ENCODE results near the gene TMEM150C.
"Not testable (repeated sequence)": the region's sequence is repeated elsewhere in the genome, so short reads cannot be mapped to it uniquely, and the experiment has no call there.

The TMEM150C gene

DNA sequence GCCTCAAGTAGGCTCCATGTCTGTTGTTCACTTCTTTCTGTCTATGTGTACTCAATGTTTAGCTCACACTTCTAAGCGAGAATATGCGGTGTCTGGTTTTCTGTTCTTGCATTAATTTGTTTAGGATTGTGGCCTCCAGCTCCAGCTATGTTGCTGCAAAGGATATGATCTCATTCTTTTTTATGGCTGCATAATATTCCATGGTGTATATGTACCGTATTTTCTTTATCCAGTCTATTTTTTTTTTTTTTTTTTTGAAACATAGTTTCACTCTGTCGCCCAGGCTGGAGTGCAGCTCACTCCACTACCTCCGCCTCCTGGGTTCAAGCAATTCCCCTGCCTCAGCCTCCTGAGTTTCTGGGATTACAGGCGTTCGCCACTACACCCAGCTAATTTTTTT, 5.7 kb upstream of the TMEM150C start:
- no peak for DNase-seq

DNA sequence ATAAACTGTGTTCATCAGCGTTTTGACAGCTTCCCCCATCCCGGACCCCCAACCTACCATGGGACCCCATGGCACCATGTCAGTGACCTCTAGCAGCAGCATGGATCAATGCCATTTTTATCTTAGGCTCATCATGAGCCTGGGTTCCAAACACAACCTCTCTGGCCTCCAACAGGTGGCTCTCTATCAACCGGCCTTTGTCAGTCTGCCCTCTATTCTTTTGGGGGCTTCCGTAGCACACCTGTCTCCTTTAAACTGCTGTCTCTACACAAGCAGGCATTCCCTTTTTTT, 721 bp upstream of the TMEM150C start:
- DNase-seq: no peak

DNA sequence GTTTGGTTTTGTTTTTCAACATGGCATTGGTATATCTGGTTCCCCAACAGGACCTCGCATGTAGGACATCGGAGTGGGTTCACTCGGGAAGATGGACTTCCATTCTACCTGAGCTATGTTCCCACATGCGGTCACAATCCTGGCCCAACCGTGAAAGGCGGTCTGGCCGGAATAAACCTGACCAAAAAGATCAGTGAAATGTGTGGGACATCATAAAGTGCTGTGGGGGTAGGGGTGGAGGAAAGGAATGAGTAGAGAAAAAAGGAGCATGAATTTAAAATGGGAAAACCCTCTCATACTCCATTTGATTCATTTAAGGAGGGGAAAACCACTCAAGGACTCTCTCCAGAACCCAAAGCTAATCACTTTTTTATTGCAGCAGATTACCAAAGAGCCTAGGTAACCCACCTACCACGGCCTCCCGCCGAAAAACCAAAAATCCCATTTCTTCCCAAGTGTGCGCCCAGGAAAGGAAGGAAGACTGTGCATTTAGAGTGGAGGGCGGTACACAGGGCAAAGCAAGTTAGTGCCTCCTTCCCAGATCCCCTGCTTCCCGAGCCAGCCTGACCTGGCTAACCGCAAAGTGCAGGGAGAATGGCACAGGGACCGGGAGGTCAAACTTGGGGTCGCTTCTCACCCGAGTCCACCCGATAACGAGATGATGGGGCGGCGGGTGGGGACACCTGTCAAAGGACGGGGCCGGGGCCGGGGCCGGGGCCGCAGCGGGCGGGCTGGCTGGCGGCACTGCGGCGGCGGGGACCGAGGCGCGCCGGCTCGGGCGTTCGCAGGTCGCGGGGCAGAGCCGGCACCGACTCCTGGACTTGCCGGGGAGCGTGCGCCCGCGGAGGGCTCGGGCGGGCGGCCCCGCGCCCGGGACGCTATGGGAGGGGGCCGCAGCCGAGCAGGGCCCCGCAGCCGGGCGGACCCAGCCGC, 669 bp downstream of the TMEM150C start:
- DNase-seq: no peak

DNA sequence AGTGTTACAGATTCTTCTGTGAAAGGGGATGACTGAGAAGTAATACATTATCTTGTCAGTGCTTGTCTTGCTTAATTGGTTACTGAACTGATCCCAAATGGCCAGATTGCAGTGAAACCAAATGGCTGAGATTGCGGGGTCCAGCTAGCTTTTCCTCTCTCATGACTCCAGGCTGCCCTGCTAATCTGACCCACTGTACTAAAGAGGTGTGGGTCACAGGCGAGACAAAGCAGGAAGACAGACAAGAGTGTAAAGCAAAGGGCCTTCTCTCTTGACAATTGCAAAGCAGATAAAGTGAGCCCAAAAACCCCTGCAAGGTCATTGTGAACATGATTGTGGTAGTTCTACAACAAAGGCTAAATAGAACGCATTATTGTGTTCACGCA, 2.1 kb downstream of the TMEM150C start:
- no peak for DNase-seq

DNA sequence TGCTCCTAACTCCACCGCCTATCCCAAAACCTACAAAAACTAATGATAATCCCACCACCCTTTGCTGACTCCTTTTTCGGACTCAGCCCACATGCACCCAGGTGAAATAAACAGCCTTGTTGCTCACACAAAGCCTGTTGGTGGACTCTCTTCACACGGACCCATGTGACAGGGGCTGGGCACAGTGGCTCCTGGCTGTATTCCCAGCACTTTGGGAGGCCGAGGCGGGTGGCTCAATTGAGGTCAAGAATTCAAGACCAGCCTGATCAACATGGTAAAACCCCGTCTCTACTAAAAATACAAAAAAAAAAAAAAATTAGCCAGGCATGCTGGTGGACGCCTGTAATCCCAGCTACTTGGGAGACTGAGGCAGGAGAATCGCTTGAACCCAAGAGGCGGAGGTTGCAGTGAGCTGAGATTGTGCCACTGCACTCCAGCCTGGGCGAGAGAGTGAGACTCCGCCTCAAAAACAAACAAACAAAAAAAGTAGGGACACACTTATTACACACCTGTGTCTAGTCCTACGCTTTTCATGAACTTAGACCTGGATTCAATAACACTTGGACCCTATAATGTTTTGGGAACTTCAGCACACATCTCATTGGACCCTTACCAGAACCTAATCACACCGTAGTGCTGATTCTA, 2.6 kb downstream of the TMEM150C start:
- not testable (repeated sequence) for DNase-seq

DNA sequence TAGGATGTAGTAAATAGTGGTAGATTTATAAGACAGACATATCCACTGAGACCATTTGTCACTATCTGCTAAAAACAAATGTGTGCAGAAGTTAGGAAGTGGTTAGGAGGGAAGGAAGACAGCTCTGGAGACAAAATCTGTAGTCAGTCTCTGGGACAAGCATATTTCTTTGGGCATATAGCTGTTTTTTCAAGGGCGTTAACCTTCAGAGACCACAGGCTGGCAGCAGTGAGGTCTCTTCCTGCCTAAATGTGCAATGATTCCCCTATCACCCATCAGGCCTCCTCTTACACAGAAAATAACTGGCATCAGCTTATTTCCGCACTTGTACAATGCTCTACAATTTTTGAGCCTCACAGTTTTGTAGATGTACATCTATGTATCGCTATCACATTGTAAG, 6.5 kb downstream of the TMEM150C start:
- no peak for DNase-seq

DNA sequence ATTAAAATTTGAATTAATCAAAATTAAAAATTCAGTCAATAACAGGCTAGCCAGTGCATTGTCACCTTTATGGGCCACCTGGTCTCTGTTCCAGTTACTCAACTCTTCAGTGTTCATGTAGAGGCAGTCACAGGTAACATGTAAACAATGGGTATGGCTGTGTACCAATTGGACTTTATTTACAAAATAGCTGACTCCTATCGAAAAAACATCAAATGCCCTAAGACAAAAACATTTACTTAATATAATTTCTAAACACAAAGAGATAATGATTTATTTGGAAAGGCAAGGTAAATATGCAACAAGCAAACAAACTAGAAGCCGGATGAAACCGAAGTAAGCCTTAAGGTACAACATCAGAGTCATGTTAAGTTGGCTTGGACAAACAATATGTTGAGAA, 8.8 kb downstream of the TMEM150C start:
- no peak for DNase-seq

DNA sequence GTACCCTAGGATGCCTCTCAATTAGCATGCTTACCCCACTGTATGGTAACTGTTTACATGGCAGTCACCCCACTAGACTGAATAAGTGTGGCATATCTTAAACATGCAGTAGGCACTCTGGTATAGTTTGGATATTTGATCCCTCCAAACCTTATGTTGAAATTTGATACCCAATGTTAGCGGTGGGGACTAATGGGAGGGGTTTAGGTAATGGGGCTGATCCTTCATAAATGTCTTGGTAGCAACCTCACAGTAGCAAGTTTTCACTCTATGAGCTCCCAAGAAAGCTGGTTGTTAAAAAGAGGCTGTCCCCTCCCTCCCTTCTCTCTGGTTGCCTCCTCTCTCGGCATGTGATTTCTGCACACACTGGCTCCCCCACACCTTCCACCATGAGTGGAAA, 10.1 kb downstream of the TMEM150C start:
- DNase-seq: no peak

DNA sequence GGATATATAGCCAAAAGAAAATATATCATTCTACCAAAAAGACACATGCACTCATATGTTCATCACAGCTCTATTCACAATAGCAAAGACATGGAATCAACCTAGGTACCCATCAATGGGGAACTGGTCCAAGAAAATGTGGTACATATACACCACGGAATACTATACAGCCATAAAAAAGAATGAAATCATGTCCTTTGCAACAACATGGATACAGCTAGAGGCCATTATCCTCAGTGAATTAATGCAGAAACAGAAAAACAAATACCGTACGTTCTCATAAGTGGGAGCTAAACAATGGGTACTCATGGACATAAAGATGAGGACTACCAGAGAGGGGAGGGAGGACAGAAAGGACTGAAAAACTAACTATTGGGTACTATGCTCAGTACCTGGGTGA, 13.9 kb downstream of the TMEM150C start:
- not testable (repeated sequence) for DNase-seq

DNA sequence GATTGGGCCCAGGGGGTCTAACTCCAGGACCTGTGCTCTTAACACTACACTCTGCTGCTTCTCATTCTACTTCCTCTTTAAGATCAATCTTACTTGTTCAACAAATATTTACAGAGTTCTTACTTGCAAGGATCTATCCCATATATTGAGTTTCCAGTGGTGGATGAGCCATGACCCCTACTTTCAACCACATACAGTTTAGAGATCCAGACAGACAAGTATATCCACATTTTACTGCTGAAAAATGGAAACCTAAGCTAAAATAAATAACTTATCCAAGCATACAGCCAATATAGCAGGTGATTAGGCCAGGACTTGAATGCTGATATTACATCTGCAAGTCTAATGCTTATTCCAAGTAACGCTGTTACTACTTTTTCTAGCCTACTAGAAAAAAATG, 18.7 kb downstream of the TMEM150C start:
- DNase-seq: no peak

DNA sequence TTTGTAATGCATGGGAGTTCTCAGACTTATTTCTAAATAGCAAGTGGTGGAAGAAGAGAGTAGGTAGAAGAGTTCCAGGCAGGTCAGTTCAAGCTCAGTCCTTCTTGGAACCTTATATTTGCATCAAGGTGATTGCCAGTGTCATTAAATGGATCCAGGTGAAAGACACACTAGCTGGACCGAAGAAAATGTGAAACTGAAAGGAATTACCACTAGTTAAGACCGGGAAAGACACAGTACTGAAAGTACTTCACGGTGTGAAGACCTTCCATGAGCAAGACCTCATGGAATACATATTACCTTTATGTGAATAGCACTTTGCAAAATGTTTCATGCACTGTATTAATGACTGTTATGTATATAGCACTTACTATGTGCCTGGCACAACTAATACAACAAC, 19.1 kb downstream of the TMEM150C start:
- no peak for DNase-seq

DNA sequence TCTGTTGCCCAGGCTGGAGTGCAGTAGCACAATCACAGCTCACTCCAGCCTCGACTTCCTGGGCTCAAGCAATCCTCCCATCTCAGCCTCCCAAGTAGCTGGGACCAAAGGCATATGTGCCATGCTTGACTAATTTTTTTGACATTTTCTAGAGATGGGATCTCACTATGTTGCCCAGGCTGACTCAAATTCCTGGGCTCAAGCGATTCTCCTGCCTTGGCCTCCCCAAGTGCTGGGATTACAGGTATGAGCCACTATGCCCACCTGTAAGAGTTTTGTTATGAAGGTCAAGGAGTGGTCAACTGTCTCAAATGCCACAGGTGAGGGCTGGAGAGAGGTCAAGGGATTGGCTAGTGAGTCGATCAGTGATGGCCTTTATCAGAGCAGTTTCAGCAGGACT, 32.5 kb downstream of the TMEM150C start:
- DNase-seq: no peak

DNA sequence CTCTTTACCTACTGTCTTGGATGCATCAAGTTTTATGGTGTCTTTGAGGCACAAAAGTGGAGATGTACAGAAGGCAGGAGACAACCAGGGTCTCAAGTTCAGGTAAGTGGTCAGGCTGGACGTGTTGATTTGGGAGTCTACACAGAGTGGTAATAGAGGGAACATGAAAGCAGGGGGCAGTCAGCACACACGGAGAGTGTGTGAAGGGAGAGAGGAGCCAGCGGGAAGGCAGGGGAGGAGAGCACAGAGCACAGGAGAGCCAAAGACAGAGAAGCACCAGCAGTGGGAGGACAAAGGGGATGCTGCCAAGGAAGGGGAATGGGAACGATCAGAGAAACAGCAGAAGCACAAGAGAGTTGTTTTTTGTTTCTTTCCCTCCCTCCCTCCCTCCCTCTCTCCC, 32.9 kb downstream of the TMEM150C start:
- DNase-seq: no peak

DNA sequence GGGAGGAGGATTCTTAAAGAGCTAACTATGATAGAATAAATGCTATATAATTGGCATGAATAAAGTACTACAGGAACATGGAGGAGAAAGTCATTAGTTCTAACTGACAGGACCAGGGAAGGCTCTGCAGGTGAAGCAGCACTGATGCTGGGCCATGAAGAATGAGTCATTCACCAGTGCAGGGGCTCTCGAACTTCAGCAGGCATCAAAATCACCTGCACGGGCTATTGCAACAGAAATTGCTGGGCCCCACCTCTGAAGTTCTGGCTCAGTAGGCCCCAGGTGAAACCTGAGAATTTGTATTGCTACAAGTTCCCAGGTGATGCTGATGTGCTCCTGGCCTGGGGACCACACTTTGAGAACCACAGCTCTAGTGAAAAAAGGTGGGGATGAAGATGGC, 33.7 kb downstream of the TMEM150C start:
- DNase-seq: no peak

DNA sequence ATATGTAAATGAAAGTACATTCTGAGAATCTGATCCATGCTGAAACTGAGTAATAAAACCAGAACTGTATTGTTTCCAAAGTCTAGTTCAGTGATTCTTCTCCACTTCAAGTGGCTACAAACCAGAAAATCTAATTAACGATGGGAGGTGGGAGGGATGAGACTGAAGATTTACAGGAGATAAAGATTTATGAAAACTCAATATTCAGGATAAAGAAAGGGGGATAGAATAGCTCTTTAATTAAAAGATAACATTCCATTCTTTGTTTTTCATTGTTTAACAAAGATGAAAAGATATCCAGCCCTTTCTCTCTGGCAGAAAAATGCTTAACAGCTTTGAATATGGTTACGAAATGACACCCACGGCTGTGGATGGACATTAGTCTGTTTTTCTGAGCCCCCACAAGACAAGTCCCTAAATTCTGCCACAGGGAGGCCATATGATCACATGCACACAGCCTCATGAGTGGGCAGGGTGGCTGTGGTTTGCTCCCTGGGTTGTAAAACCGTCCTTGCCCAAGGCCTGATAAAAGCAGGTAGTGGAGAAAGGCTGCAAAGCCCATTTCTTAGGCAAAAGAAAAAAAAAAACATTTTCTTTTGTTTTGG, 36.4 kb downstream of the TMEM150C start:
- DNase-seq: no peak

DNA sequence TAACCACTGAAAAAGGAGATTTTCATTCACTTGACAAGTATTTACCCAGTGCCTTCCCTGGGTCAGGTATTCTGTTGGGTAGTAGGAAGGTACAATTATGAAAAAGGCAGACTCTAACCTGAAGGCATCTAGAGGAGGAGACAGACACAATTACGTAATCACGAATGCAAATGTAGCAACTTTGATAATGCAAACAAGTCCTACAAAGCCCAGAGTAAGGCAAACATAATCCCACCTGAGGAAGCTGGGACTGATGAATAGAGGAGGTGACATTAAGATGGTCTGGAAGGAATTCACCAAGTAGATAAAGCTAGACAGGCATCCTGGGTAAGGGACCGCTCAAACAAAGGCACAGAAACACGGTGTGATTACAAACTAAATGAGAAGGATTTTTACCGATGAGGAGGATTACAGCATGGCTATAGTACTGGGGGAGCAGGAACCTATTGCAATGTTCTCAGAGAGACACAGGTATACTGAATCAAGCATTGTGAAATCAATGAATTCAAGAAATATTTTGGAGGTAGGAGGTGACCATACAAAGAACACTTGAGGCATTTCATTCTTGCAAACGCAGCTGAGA, 37.1 kb downstream of the TMEM150C start:
- no peak for DNase-seq

DNA sequence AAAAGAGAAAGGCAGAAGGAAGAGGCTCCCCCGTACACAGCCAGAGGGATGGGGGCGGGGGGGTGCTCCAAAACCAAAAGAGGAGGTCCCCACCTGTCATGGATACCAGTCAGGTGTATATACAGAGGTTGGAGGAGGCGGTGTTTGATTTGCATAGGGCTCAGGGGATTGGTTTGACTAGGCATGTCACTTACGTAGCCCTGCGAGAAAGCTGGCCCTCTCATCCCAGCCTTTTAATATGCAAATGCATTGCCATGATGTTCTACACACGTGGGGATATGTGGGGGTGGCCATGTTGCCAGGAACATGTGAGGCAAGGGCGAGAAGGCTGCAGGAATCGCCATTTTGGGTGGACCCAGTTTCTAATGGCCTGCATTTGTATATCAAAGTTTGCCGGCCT, 38.6 kb downstream of the TMEM150C start:
- DNase-seq: no peak

DNA sequence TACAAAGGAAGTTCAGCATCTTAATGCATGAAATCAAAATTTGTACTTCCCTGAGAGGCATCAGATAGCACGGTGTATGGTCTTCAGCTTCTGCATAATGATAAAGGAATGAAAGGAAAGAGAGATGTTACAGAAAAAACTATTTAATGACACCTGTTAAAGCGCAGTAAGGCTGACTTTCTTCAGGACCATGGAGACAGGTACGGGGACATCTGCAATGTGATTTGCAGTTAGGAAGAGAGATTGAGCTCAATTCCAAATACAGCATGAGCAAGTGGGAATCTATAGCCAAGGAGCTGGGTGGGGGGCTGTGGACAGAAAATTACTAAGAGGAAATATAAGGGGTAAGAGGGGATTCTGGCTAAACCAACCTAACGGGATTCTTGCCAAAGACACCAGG, 39.3 kb downstream of the TMEM150C start:
- no peak for DNase-seq

DNA sequence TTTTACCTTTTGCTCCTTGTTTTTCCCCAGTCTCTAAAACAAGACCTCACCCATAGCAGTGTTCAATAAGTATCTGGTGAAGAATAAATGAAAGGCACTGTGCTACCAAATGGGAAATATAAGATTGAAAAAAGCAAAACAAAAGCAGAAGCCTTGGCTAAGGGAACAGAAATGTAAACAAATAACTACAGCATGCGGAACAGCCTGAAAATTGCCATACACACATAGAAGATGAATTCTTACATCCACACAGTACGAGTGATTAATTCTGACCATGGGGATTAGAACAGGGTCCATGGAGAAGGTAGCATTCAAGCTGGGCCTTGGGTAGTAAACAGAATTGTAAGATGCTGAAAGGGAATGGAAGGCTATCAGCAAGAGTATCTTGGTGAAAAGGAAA, 40.5 kb downstream of the TMEM150C start:
- DNase-seq: no peak

DNA sequence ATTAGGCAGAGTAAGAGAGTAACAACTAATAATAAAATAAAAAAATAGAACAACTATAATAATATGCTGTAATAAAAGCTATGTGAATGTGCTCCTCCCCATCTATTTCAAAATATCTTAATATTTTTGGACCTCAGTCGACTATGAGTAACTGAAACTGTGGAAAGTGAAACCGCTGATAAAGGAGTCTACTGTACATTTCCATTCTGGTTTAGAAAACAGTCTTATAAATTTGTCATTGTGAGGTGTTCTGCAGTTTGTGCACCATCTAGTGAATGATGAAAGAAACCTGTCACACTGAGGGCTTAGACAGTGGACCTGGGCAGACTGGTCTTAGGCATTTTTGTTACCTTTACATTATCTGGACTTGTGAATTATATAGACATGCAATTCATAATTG, 42.0 kb downstream of the TMEM150C start:
- no peak for DNase-seq

DNA sequence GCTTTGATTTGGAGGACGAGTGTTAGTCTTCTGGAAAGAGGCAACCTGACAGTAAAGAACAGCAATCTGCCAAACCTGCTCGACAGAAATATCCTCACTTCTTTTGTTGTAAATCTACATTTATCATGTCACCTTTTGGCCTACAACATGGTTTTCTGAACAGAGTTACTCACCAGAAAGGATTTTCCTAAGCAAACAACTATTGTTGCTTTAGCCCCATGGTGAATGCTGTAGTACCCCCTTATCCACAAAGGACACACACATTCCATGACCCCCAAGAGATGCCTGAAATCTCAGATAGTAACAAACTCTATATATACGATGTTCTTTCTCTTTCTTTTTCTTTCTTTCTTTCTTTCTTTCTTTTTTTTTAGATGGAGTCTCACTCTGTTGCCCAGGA, 42.7 kb downstream of the TMEM150C start:
- no peak for DNase-seq

DNA sequence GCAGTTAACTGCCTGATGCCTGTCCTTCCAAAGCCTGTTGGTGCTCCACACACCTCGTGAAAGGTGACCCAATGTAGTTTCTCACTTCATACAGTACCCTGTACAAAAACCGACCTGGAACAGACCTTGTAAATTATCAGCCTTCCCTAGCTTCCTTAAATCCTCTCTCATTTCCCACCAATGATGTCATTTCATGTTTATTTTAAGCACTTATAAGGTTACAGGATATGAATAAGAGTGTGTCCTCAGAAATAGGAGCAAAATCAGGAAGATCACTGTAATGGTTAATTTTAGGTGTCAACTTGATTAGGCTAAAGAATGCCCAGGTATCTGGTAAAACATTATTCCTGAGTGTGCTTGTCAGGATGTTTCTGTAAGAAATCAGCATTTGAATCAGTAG, 44.7 kb downstream of the TMEM150C start:
- no peak for DNase-seq

DNA sequence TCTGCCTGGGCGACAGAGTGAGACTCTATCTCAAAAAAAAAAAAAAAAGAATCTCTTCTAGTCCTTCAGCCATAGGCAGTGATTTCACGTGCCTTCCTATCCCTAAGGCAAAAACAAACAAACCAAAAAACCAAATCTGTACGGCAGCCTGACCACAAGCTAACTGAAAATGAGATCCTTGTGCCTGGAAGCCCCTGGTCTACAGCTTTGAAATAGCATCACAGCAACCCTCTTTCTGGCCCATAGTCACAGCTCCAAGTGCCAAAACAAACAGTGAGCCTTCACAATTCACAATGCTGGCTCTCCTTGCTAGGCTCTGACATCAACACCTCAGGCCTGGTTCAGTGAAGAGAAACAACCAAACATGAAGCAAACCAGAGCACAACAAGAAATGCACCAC, 46.1 kb downstream of the TMEM150C start:
- DNase-seq: no peak

DNA sequence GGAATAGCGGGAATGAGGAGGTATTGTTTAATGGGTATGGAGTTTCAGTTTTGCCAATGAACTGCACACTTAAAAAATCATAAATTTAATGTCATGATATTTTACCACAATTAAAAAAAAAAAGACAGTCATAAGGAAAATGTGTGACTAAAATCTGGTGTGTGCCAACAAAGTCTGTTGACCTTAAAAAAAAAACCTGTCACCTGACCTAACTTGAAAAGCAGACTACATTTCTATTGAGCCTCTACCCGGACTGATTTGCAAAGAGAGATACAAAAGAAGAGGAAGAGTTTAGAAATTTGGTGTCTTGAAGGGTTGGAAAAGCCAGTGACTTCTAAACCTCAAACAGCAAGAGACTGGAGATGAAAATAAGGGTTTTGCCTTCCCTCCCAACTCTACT, 48.4 kb downstream of the TMEM150C start:
- no peak for DNase-seq
